GM23338 (cell line): Measurements from ENCODE around the gene ROCK1. TPM values are rescaled to one million over a fixed set of nuclear protein-coding genes. Genes with fewer than 3 reads are reported as not detected.

Experiments used
- ATAC-seq: fragments of 200-7000 bp; cut with Tn5 transposase; 3 replicates; pipeline ENCODE4 v1.9.1; 2020
- DNase-seq: peaks from one replicate; pipeline ENCODE4 v3.0.0-alpha.2; 2015; ENCODE audit warnings: low spot score
- H2AFZ ChIP-seq: fragments of 200-600 bp; sonication (generic); 2 replicates; pipeline ENCODE4 v1.8.0; 2016; ENCODE audit warnings: antibody characterized with exemption, mild to moderate bottlenecking, moderate library complexity
- H3F3A ChIP-seq: fragments of 200-600 bp; sonication (generic); replicated peaks from 2 replicates; pipeline ENCODE4 v1.8.0; 2017; ENCODE audit warnings: antibody characterized with exemption, mixed run types, low read depth
- H3K27ac ChIP-seq: fragments of 200-600 bp; sonication (generic); 2 replicates; pipeline ENCODE4 v1.6.1; 2016; ENCODE audit warnings: low read depth
- H3K27me3 ChIP-seq: fragments of 200-600 bp; sonication (generic); 2 replicates; pipeline ENCODE4 v1.8.0; 2016; ENCODE audit warnings: mild to moderate bottlenecking, mixed run types, moderate library complexity; ENCODE audit not compliant: insufficient read depth
- H3K36me3 ChIP-seq: fragments of 200-600 bp; sonication (generic); 2 replicates; pipeline ENCODE4 v1.8.0; 2016; ENCODE audit warnings: mild to moderate bottlenecking; ENCODE audit not compliant: insufficient read depth
- H3K4me1 ChIP-seq: fragments of 200-600 bp; sonication (generic); 2 replicates; pipeline ENCODE4 v1.8.0; 2016; ENCODE audit warnings: mild to moderate bottlenecking, moderate library complexity; ENCODE audit not compliant: insufficient read depth
- H3K4me2 ChIP-seq: fragments of 200-600 bp; sonication (generic); 2 replicates; pipeline ENCODE4 v1.7.1; 2017; ENCODE audit warnings: mixed run types
- H3K4me3 ChIP-seq: fragments of 200-600 bp; sonication (generic); 2 replicates; pipeline ENCODE4 v1.6.1; 2016; ENCODE audit warnings: mixed run types
- H3K79me2 ChIP-seq: fragments of 200-600 bp; sonication (generic); replicated peaks from 2 replicates; pipeline ENCODE4 v1.8.0; 2017; ENCODE audit warnings: mild to moderate bottlenecking; ENCODE audit not compliant: insufficient read depth
- H3K9me2 ChIP-seq: fragments of 200-600 bp; sonication (generic); 2 replicates; pipeline ENCODE4 v1.8.0; 2017; ENCODE audit not compliant: insufficient read depth
- H4K20me1 ChIP-seq: fragments of 200-600 bp; sonication (generic); replicated peaks from 2 replicates; pipeline ENCODE4 v1.8.0; 2017; ENCODE audit warnings: mild to moderate bottlenecking; ENCODE audit not compliant: insufficient read depth
- H3K27ac Mint-ChIP-seq: 2 replicates; pipeline ENCODE4 v1.8.0; 2020; ENCODE audit warnings: inconsistent platforms, mild to moderate bottlenecking, moderate library complexity, mixed read lengths
- H3K27me3 Mint-ChIP-seq: 3 replicates; pipeline ENCODE4 v1.8.0; 2022; ENCODE audit warnings: low read depth, mild to moderate bottlenecking, moderate library complexity, mixed read lengths, inconsistent platforms; ENCODE audit not compliant: insufficient read depth, poor library complexity
- H3K36me3 Mint-ChIP-seq: 3 replicates; pipeline ENCODE4 v1.8.0; 2021; ENCODE audit warnings: low read depth, mild to moderate bottlenecking, inconsistent platforms, moderate library complexity, mixed read lengths
- H3K4me1 Mint-ChIP-seq: 3 replicates; pipeline ENCODE4 v1.8.0; 2020; ENCODE audit warnings: mild to moderate bottlenecking, inconsistent platforms, mixed read lengths
- H3K4me3 Mint-ChIP-seq: 3 replicates; pipeline ENCODE4 v1.8.0; 2021; ENCODE audit warnings: moderate library complexity, mild to moderate bottlenecking, inconsistent platforms, mixed read lengths
- H3K9me3 Mint-ChIP-seq: 3 replicates; pipeline ENCODE4 v1.8.0; 2020; ENCODE audit warnings: moderate library complexity, mild to moderate bottlenecking, inconsistent platforms, mixed read lengths
- CREB1 ChIP-seq: fragments of 250-450 bp; sonication (Bioruptor Pico); IDR thresholded peaks from 2 replicates; pipeline ENCODE4 v1.5.0; 2020; ENCODE audit warnings: low read depth, mild to moderate bottlenecking, moderate library complexity
- CTCF ChIP-seq, 2 experiments: fragments of 200-600 bp in 1 of 2; sonication (generic) in 1 of 2; conservative IDR thresholded peaks; 2 replicates each; pipeline versions ENCODE4 v1.5.1 to v1.6.1; 2016 to 2017; ENCODE audit warnings: antibody characterized with exemption in 2 of 2, low read depth in 2 of 2, mild to moderate bottlenecking in 2 of 2, moderate library complexity in 1 of 2
- ETS1 ChIP-seq: IDR thresholded peaks from 2 replicates; pipeline ENCODE4 v1.6.1; 2016; ENCODE audit warnings: antibody characterized with exemption
- POLR2AphosphoS5 ChIP-seq: IDR thresholded peaks from 2 replicates; pipeline ENCODE4 v1.6.1; 2016; ENCODE audit warnings: antibody characterized with exemption, low read depth
- STAT1 ChIP-seq: IDR thresholded peaks from one replicate; pipeline ENCODE4 v1.6.1; 2016; ENCODE audit warnings: antibody characterized with exemption; ENCODE audit not compliant: unreplicated experiment
- polyA plus RNA-seq: library from polyadenylated mRNA; unstranded; fragments of >200 nt; fragmentation: Nextera tagmentation; extraction: Ambion mirVana; gene quantifications from 2 replicates; pipeline ENCODE4 v1.2.1, GENCODE V29; 2016
- total RNA-seq: library from RNA; depleted of rRNA; stranded (reverse); fragments of >200 nt; shearing (Covaris generic); gene quantifications from 2 replicates; pipeline ENCODE4 v1.2.3, GENCODE V29; 2014
- TF ChIP-seq, protein P1 (sequence below): IDR thresholded peaks from one replicate; pipeline ENCODE4 v1.6.1; 2018; ENCODE audit warnings: antibody characterized with exemption; ENCODE audit not compliant: unreplicated experiment

ROCK1 gene
- total and polyA plus RNA-seq, 2 experiments from 2014 or later: 37.2 to 42.8 TPM

- H3K79me2 ChIP-seq: peaks cover 74% of the 10 kb centered on the region
- DNase-seq: no peak
Observed at GRCh38 chr18:21054252-21054821, 57.3 kb downstream of the ROCK1 start.

More at GRCh38 chr18:21054252-21054821, 57.3 kb downstream of the ROCK1 start:
- Mint-ChIP-seq H3K27me3 (no peaks in the 10 kb centered on the region), H3K36me3 (no peaks in the 10 kb centered on the region), H3K4me1 (0 out of 3 replicates have a peak, but pooled peaks cover 3% of the 10 kb centered on the region), H3K4me3 (no peak overlapping the region), H3K9me3 (no peaks in the 10 kb centered on the region), H3K27ac (no peak overlapping the region)
- Histone ChIP-seq H3K9me2 (no peaks in the 10 kb centered on the region), H3K4me3 (no peak overlapping the region), H3K27me3 (no peaks in the 10 kb centered on the region), H3K36me3 (no peaks in the 10 kb centered on the region), H3F3A (no peaks in the 10 kb centered on the region), H2AFZ (no peak overlapping the region), H3K4me1 (no peaks in the 10 kb centered on the region), H3K4me2 (no peak overlapping the region), H3K27ac (no peak overlapping the region), H4K20me1 (peaks cover 3% of the 10 kb centered on the region; the same call in 1 of the 2 replicates)
- no peak; the same call in 2 of the 3 replicates for ATAC-seq
- TF ChIP-seq, protein P1, sequence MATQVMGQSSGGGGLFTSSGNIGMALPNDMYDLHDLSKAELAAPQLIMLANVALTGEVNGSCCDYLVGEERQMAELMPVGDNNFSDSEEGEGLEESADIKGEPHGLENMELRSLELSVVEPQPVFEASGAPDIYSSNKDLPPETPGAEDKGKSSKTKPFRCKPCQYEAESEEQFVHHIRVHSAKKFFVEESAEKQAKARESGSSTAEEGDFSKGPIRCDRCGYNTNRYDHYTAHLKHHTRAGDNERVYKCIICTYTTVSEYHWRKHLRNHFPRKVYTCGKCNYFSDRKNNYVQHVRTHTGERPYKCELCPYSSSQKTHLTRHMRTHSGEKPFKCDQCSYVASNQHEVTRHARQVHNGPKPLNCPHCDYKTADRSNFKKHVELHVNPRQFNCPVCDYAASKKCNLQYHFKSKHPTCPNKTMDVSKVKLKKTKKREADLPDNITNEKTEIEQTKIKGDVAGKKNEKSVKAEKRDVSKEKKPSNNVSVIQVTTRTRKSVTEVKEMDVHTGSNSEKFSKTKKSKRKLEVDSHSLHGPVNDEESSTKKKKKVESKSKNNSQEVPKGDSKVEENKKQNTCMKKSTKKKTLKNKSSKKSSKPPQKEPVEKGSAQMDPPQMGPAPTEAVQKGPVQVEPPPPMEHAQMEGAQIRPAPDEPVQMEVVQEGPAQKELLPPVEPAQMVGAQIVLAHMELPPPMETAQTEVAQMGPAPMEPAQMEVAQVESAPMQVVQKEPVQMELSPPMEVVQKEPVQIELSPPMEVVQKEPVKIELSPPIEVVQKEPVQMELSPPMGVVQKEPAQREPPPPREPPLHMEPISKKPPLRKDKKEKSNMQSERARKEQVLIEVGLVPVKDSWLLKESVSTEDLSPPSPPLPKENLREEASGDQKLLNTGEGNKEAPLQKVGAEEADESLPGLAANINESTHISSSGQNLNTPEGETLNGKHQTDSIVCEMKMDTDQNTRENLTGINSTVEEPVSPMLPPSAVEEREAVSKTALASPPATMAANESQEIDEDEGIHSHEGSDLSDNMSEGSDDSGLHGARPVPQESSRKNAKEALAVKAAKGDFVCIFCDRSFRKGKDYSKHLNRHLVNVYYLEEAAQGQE: no peak
- TF ChIP-seq STAT1 (no peak), POLR2AphosphoS5 (no peak), CTCF (conservative IDR thresholded peaks at IDR 0.05; ENCODE audit: low read depth in 2 of 2) (no peak), CREB1 (no peak), ETS1 (no peak)
